A549 (cell line): ENCODE measurements around the gene OTOP3. TPM values are rescaled to one million over a fixed set of nuclear protein-coding genes. Genes with fewer than 3 reads are reported as not detected.

Experiments
- ATAC-seq, 2 experiments: fragments of 200-7000 bp in 1 of 2; fragments of >200 bp in 1 of 2; cut with Nextera tagmentation in 1 of 2; cut with Tn5 transposase in 1 of 2; 3 replicates each; pipeline versions ENCODE4 v1.8.0 to v1.9.1; 2018 to 2020; ENCODE audit warnings: mild to moderate bottlenecking in 1 of 2, moderate library complexity in 1 of 2
- CTCF ChIA-PET: fragments of 300-600 bp; sonication (Branson Sonifier 250); formaldehyde crosslinking; extraction: SDS; loops from one replicate; lab custom pipeline; 2021; ENCODE audit warnings: antibody characterized with exemption, inconsistent platforms; lab: Yijun Ruan, JAX
- POLR2A ChIA-PET: fragments of 350-600 bp; formaldehyde crosslinking; extraction: SDS; loops from one replicate; lab custom pipeline; 2021; ENCODE audit warnings: antibody characterized with exemption, inconsistent platforms; lab: Yijun Ruan, JAX
- DNase-seq, 2 experiments: peaks; one replicate each; pipeline versions ENCODE4 v3.0.0 to v3.0.0-alpha.2; 2011 to 2016; ENCODE audit warnings: low read depth in 1 of 2, low spot score in 1 of 2
- FAIRE-seq: peaks from 2 replicates; lab custom pipeline; 2011; peaks lifted over from hg19 to GRCh38; lab: Jason Lieb, UNC
- H3K27ac ChIP-seq, 2 experiments: fragments of >200 bp; sonication (Bioruptor Twin); formaldehyde crosslinking; 3 replicates each; pipeline ENCODE4 v1.5.1; 2016 to 2017
- H3K4me1 ChIP-seq: fragments of >200 bp; sonication (Bioruptor Twin); formaldehyde crosslinking; 3 replicates; pipeline ENCODE4 v1.6.1; 2016
- H3K4me2 ChIP-seq: fragments of >200 bp; sonication (Bioruptor Twin); formaldehyde crosslinking; 3 replicates; pipeline ENCODE4 v1.6.1; 2016
- H3K4me3 ChIP-seq: fragments of >200 bp; sonication (Bioruptor Twin); formaldehyde crosslinking; 3 replicates; pipeline ENCODE4 v1.5.1; 2016
- H3K9me3 ChIP-seq: fragments of >200 bp; sonication (Bioruptor Twin); formaldehyde crosslinking; 3 replicates; pipeline ENCODE4 v1.6.1; 2016
- CEBPB ChIP-seq, 2 experiments: fragments of >200 bp in 1 of 2; sonication (Bioruptor Twin) in 1 of 2; formaldehyde crosslinking in 1 of 2; IDR thresholded peaks; 2 replicates each; pipeline ENCODE4 v1.6.1; 2012 to 2016
- CHD2 ChIP-seq: fragments of 150-350 bp; IDR thresholded peaks from 2 replicates; pipeline ENCODE4 v1.6.1; 2014; ENCODE audit warnings: low read length; ENCODE audit not compliant: partially characterized antibody
- EHF ChIP-seq: fragments of 250-450 bp; sonication (Bioruptor Pico); IDR thresholded peaks from 2 replicates; pipeline ENCODE4 v1.5.0; 2020; ENCODE audit warnings: mild to moderate bottlenecking
- EHMT2 ChIP-seq: fragments of 200-600 bp; sonication (generic); IDR thresholded peaks from 2 replicates; pipeline ENCODE4 v1.6.1; 2016; ENCODE audit warnings: antibody characterized with exemption, low read depth, mild to moderate bottlenecking, moderate library complexity
- ELK1 ChIP-seq: fragments of 150-350 bp; IDR thresholded peaks from 2 replicates; pipeline ENCODE4 v1.6.1; 2014; ENCODE audit warnings: low read depth, mild to moderate bottlenecking, low read length
- FOSL2 ChIP-seq, 2 experiments: fragments of 450-650 bp in 1 of 2; fragments of >200 bp in 1 of 2; sonication (Bioruptor Twin) in 1 of 2; formaldehyde crosslinking; IDR thresholded peaks; 2 replicates each; pipeline versions ENCODE4 v1.5.0 to v1.6.1; 2016 to 2020; ENCODE audit warnings: mild to moderate bottlenecking in 1 of 2, moderate library complexity in 1 of 2
- GATA3 ChIP-seq: IDR thresholded peaks from 2 replicates; pipeline ENCODE4 v1.6.1; 2012; ENCODE audit warnings: borderline replicate concordance
- HOXB13 ChIP-seq: fragments of 250-450 bp; sonication (Bioruptor Pico); IDR thresholded peaks from 2 replicates; pipeline ENCODE4 v1.5.0; 2020; ENCODE audit warnings: low read depth, mild to moderate bottlenecking, moderate library complexity
- JUNB ChIP-seq: fragments of >200 bp; sonication (Bioruptor Twin); formaldehyde crosslinking; IDR thresholded peaks from 2 replicates; pipeline ENCODE4 v1.6.1; 2016
- KDM1A ChIP-seq: fragments of 200-600 bp; sonication (generic); IDR thresholded peaks from 2 replicates; pipeline ENCODE4 v1.6.1; 2016; ENCODE audit warnings: low read depth, mild to moderate bottlenecking
- KDM5A ChIP-seq: fragments of 200-600 bp; sonication (generic); IDR thresholded peaks from 2 replicates; pipeline ENCODE4 v1.6.1; 2016; ENCODE audit warnings: antibody characterized with exemption, mild to moderate bottlenecking
- MAFK ChIP-seq: fragments of 450-650 bp; IDR thresholded peaks from 2 replicates; pipeline ENCODE4 v1.6.1; 2014; ENCODE audit not compliant: partially characterized antibody
- MYC ChIP-seq: IDR thresholded peaks from 2 replicates; pipeline ENCODE4 v1.6.1; 2012; ENCODE audit warnings: mild to moderate bottlenecking, inconsistent platforms, low read length, improper control_type of control experiment, borderline replicate concordance
- NR3C1 ChIP-seq: fragments of >200 bp; sonication (Bioruptor Twin); formaldehyde crosslinking; IDR thresholded peaks from 3 replicates; pipeline ENCODE4 v1.6.1; 2017
- PBX3 ChIP-seq: IDR thresholded peaks from 2 replicates; pipeline ENCODE4 v1.6.1; 2012
- POLR2AphosphoS2 ChIP-seq: conservative IDR thresholded peaks from 2 replicates; pipeline ENCODE4 v1.6.1; 2012; ENCODE audit warnings: low read length, improper control_type of control experiment, inconsistent platforms
- RAD21 ChIP-seq, 2 experiments: fragments of >200 bp in 1 of 2; sonication (Bioruptor Twin) in 1 of 2; formaldehyde crosslinking in 1 of 2; IDR thresholded peaks in 1 of 2; conservative IDR thresholded peaks in 1 of 2; 2 replicates in 1 of 2; 3 replicates in 1 of 2; pipeline ENCODE4 v1.6.1; 2012 to 2018; ENCODE audit warnings: inconsistent platforms in 1 of 2
- RFX5 ChIP-seq: fragments of 450-650 bp; IDR thresholded peaks from 2 replicates; pipeline ENCODE4 v1.7.1; 2014; ENCODE audit warnings: antibody characterized with exemption, mild to moderate bottlenecking, moderate library complexity
- RNF2 ChIP-seq: fragments of 200-600 bp; sonication (generic); IDR thresholded peaks from 2 replicates; pipeline ENCODE4 v1.6.1; 2016; ENCODE audit warnings: low read depth, mild to moderate bottlenecking, antibody characterized with exemption, moderate library complexity, borderline replicate concordance
- USF2 ChIP-seq: fragments of 450-650 bp; IDR thresholded peaks from 2 replicates; pipeline ENCODE4 v1.6.1; 2014; ENCODE audit warnings: antibody characterized with exemption
- ZC3H11A ChIP-seq: fragments of 450-650 bp; IDR thresholded peaks from 2 replicates; pipeline ENCODE4 v1.6.1; 2014; ENCODE audit warnings: antibody characterized with exemption, mild to moderate bottlenecking
- ZSCAN20 ChIP-seq: fragments of 250-450 bp; sonication (Bioruptor Pico); IDR thresholded peaks from 2 replicates; pipeline ENCODE4 v1.8.0; 2022; ENCODE audit warnings: mild to moderate bottlenecking, moderate library complexity
- WGBS: methylation state at CpG from one replicate; pipeline ENCODE4 v1.1.6; 2017; ENCODE audit errors: missing lambda C conversion rate; 5-methylcytosine and 5-hydroxymethylcytosine counted together
- polyA plus RNA-seq, 4 experiments: library from polyadenylated mRNA; depleted of rRNA in 3 of 4; stranded (reverse); fragments of >200 nt; fragmentation: RNase III in 1 of 4; extraction: RNeasy Plus Mini Kit Qiagen cat#74134 plus additional on column Dnase treatment in 1 of 4; gene quantifications; 2 replicates in 3 of 4; 3 replicates in 1 of 4; pipeline ENCODE4 v1.2.3, GENCODE V29; 2011 to 2017

Gene OTOP3
- polyA plus RNA-seq, 2 of the 4 experiments (the other 2 are of a cell fraction), result not detected

GRCh38 chr17:74916851-74917199 lies 18.9 kb upstream of the OTOP3 start:
- POLR2A ChIA-PET, result no interaction called here
- ATAC-seq (no peak), DNase-seq (no peak), FAIRE-seq (no peak)
- CTCF ChIA-PET, result interaction anchor here (0.9 to 42.0 kb wide), 6 partner anchors 9 to 85 kb away, joined by 3 to 1448 read pairs (median 4); partner anchors contain the start of gene HID1
- peaks cover 5% of the 10 kb centered on the region; the same call in 1 of the 3 replicates for H3K4me1 ChIP-seq
- no peak overlapping the region for H3K4me3 ChIP-seq
- 85% methylated on average over 11 of the region's 11 CpGs for WGBS
- no peak overlapping the region for H3K27ac ChIP-seq
- H3K4me2 ChIP-seq, result no peak overlapping the region
- no peaks in the 10 kb centered on the region for H3K9me3 ChIP-seq
- TF ChIP-seq MAFK (no peak), KDM1A (no peak), JUNB (no peak), RAD21 (conservative IDR thresholded peaks at IDR 0.05 in 1 of 2, IDR thresholded peaks at IDR 0.05 in 1 of 2) (no peak), GATA3 (no peak)

GRCh38 chr17:74917430-74917829 lies 18.3 kb upstream of the OTOP3 start:
- POLR2A ChIA-PET, result no interaction called here
- WGBS, result 80% methylated on average over 10 of the region's 10 CpGs
- DNase-seq (no peak), FAIRE-seq (no peak), ATAC-seq (no peak)
- TF ChIP-seq EHF (CRISPR knock-in tag) (no peak), RFX5 (no peak), KDM1A (no peak), ZC3H11A (no peak), ZSCAN20 (CRISPR knock-in tag) (no peak), NR3C1 (no peak), RNF2 (no peak), POLR2AphosphoS2 (no peak), ELK1 (no peak), EHMT2 (no peak), KDM5A (no peak), USF2 (no peak), CHD2 (no peak), FOSL2 (IDR thresholded peaks at IDR 0.05) (no peak), FOSL2 (CRISPR knock-in tag; IDR thresholded peaks at IDR 0.05) (no peak), CEBPB (IDR thresholded peaks at IDR 0.05) (no peak), PBX3 (no peak), MYC (no peak)
- Histone ChIP-seq H3K4me2 (no peak overlapping the region), H3K4me3 (no peak overlapping the region), H3K4me1 (peaks cover 5% of the 10 kb centered on the region; the same call in 1 of the 3 replicates), H3K9me3 (no peaks in the 10 kb centered on the region), H3K27ac (no peak overlapping the region)
- CTCF ChIA-PET, result interaction anchor here (0.9 to 42.0 kb wide), 5 partner anchors 8 to 84 kb away, joined by 3 to 1448 read pairs (median 4); partner anchors contain the start of gene HID1

- 94% methylated on average over 5 of the region's 5 CpGs for WGBS
- FAIRE-seq (no peak), ATAC-seq (no peak), DNase-seq (no peak)
- H3K9me3 ChIP-seq, result no peaks in the 10 kb centered on the region
- H3K4me1 ChIP-seq, result peaks cover 17% of the 10 kb centered on the region; the same call in 2 of the 3 replicates
- TF ChIP-seq HOXB13 (CRISPR knock-in tag) (no peak), EHMT2 (no peak)
- ChIA-PET POLR2A (interaction anchor here (1.0 kb wide), 2 partner anchors 42 to 46 kb away, joined by 3 to 5 read pairs; partner anchors contain the start of gene FDXR), CTCF (interaction anchor here (0.6 to 42.0 kb wide), 33 partner anchors 8 to 491 kb away, joined by 3 to 1448 read pairs (median 5); partner anchors contain the start of genes HID1, MRPL58 and OTOP3)
- H3K4me2 ChIP-seq, result no peak overlapping the region
- H3K4me3 ChIP-seq, result no peak overlapping the region
- H3K27ac ChIP-seq, result no peak overlapping the region
These were observed 16.8 kb upstream of the OTOP3 start for GRCh38 chr17:74918906-74919305.
